ENCODE data around the gene LAIR2.
"Not testable (repeated sequence)": the region's sequence is repeated elsewhere in the genome, so short reads cannot be mapped to it uniquely, and the experiment has no call there.

LAIR2 gene

DNA sequence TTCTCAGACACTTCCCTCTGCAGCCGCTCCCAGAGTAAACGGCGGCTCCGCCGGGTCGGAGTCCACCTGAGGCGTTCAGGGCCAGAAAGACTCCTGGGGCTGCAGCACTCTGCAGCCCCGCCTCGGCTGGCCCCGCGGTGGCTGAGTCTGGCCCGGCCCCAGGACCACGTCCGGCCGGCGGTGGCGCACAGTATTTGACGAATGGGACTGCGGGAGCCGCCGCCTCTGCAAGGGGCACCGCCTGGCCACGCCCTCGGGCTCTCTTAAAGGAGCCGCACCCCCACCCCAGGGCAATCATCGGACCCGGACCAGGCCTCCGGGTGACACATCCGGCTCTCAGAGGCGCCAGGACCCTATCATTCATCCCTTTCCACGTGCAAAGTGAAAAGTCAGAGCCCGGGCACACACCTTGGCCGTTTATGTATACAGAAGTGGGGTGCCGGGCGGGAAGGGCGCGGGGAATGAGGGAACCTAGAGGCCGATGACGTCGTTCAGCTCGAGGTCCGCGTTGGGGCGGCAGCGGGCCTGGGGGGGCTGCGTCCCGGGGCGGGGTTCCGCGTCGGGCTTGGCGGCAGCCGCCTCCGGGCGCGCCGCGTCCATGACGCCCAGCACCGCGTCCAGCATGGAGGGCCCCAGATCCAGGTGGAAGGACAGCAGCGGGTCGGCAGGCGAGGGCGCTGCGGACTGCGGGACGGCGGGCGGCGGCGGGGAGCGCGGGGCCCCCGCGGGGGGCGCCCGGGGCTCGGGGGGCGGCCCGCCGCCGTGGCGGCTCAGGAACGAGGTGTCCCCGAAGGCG is 37.8 kb upstream of the LAIR2 start:
- DNase-seq (ENCODE audit: low spot score): peak; percentile 92

DNA sequence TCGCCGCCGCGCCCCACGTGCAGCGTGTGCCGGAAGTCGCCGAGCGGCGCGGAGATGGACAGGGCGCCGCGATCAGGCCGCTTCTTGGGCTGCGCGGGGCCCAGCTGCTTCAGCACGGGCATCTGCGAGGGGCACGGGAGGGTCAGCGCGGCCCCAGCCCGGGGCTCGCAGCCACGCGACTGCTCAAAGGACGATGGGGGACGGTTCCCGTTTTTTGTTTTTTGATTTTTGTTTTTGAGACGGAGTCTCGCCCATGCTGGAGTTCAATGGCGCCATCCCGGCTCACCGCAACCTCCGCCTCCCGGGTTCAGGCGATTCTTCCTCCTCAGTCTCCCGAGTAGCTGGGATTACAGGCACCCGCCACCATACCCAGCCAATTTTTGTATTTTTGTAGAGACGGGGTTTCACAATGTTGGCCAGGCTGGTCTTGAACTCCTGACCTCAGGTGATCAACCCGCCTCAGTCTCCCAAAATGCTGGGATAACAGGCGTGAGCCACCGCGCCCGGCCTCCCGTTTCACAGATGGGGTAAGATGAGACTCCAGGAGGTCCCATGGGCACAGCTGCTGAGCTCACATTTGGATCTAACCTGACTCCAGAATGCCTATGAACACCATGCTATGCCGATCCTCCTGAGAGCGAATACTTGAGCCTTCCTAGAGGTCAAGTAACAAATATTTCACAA is 37.1 kb upstream of the LAIR2 start:
- DNase-seq (ENCODE audit: low spot score): no peak

DNA sequence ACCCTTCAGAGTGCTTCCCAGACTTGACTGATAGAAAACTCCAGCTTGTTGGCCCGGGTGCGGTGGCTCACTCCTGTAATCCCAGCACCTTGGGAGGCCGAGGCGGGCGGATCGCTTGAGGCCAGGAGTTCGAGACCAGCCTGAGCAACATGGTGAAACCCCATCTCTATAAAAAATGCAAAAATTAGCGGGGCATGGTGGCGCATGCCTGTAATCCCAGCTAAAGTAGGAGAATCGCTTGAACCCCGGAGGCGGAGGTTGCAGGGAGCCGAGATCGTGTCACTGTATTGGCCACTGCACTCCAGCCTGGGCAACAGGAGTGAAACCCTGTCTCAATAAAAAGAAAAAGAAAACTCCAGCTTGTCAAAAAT is 36.5 kb upstream of the LAIR2 start:
- DNase-seq (ENCODE audit: low spot score): not testable (repeated sequence)

DNA sequence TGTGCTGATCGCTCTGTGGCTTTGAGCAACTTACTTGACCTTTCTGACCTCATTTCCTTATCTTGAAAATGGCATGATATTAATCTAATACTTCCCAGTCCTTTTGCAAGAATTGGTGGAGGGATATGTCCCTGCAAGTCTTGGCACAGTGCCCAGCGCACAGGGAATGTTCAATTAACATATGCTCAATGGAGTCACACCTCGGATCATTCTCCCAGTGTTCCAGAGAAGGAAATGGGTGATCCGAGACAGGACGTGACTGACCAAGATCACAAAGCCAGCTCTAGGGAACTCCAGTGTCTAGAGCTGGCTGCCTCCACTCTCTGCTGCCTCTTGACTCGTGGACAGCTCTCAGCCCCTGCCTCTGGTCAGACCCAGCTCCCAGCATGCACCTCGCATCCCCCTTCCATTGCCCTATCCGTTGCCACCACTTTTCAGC is 33.1 kb upstream of the LAIR2 start:
- peak; percentile 54 for DNase-seq (ENCODE audit: low spot score)

DNA sequence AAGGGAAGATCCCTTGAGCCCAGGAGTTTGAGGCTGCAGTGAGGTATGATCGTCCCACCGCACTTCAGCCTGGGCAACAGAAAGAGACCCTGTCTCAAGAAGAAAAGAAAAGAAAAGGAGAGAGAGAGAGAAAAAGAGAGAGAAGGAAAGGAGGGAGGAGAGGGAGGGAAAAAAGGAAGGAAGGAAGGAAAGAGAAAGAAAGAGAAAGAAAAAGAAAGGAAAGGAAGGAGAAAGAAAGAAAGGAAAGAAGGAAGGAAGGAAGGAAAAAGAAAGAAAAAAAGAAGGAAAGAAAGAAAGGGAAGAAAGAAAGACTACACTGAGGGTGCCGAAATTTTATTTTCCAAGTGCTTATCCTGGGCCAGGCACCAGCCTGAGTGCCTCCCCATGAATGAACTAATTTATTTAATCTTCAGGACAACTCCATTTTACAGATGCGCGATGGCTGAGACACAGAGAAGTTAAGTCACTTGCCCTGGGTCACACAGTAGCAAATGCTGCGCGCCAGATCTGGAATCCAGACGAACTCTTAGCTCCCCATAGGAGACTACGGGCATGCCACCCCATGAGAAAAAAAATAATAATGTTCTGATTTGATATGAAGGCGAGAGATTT is 32.2 kb upstream of the LAIR2 start:
- DNase-seq (ENCODE audit: low spot score): no peak

DNA sequence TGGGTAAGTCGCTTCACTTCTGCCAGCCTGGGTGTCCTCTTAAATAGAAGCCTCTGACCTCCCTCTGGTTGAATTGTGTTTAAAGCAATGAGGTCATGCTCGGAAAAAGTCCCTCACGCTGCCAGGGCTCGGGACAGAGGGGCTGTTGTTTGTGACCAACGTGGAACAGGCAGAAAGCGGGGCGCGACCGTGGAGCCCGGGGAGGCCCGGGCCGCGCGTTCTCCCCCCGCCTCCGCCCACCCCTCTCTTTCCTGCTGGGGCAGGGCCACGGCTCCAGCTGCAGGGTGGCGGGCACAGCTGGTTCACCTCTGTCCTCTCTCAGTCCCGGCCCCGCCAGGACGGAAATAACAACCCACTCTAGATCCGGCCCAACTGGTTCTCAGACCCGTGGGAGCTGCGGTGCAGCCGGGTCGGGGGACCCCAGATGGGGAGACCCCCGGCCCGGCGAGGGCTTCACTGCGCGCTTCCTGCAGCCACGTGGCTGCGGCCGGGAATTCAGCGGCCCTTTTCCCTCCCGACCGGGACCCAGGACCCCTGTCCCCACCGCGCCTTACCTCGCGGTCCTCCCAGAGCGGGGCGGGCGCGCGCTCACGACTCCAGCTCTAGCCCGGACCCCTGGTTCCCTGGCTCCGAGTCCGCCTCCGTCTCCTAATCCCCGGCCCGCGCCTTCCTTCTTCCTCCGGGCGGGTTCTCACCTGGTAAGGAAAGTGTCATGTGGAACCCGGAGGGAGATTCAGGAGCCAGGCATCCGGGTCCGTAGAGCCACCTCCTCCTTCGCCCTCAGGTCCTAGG is 31.4 kb upstream of the LAIR2 start:
- DNase-seq (ENCODE audit: low spot score): peak; percentile 38

DNA sequence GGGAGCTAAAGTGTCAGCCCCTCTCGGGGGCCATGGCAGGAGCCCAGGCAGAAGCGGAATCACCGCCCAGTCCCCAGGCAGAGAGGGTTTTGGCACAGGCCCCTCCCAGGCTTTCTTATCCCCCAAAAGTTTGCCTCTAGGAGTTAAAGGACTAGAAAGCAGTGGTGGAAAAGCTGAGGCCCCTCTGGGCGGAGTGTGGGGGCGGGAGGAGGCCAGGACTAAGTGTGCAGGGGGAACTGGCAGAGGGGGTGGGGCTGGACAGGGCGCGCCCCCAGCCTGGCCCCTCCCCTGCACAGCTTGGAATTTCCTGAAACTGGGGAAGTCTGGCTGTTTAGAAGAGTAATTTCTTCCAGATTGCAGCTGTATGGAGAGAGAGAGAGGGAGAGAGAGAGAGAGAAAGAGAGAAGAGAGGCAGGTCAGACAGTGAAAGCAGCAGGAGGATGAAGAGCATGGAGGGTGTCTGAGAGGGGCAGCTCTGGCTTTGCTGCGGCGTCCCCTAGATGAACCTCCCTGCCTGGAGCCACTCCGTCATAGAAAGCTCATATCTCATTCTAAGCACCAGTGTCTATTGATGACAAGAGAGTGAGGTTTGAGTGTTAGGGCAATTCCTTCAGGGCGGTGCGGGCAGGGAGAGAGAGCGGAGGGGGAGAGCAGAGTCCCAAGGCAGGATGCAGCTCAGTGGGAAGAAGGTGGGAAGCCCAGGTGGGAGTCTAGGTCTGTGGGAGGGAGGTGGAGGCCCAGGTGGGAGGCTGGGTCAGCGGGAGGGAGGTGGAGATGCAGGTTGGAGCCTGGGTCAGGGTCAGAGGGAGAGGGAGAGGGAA is 29.4 kb upstream of the LAIR2 start, which contains the start of gene CDC42EP5:
Gene CDC42EP5, minus strand, starts transcription at position 226 of the 821 bp plus-strand sequence. CDS start 7,749 bp downstream, outside the sequence.
- peak; percentile 55 for DNase-seq (ENCODE audit: low spot score)

DNA sequence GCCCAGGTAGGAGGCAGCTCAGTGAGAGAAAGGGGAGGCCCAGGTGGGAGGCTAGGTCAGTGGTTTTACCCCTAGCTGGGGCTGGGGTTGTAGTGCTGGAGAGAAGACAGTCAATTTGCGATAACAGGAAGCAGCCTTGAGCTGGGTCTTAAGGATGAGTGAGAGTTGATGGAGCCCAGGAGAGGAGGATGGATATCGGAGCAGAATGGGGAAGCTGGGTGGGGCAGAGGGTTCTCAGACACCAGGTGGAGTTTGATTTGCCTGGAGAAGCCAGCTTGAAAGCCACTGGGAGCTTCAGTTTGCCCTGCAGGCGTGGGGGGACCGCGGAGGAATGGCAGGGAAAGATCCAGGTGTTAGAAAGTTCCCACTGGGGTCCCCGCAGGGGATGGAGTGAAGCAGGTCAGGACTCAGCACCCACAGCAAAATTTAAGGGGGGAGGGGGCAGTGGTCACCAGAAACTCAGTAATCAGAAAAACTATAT is 28.7 kb upstream of the LAIR2 start:
- no peak for DNase-seq (ENCODE audit: low spot score)

DNA sequence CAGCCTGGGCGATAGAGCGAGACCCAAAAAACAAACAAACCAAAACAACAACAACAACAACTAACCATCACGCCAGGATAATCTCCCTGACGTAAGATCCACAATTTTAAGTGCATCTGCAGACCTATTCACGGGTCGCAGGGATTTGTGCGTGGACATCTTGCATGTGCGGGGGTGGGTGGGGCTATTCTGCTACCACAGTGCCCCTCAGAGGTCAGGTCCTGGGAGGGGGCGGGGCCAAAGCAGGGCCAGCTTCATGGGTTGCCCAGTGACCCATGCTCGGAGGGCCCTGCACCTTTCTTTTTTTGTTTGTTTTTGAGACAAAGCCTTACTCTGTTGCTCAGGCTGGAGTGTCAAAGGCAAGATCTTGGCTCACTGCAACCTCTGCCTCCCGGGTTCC is 26.9 kb upstream of the LAIR2 start:
- DNase-seq (ENCODE audit: low spot score): no peak

DNA sequence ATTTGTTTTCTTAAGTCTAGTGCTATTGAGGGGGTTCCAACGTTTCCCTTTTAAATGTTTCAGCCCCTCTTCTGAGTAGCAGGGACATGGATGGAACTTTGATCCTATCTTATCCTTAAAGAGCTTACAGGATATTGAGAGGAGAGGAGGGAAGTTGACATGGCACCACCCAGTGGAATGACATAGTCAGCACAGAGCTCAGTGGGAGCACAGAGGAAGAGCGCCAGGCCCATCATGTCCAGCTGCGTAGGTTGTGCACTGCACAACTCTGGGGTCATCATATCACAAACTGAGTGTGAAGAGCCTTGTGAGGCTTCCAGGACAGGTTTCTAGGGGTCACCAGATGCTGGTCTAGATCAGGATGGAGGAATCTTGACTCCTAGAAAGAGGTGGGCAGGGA is 25.0 kb upstream of the LAIR2 start:
- no peak for DNase-seq (ENCODE audit: low spot score)

DNA sequence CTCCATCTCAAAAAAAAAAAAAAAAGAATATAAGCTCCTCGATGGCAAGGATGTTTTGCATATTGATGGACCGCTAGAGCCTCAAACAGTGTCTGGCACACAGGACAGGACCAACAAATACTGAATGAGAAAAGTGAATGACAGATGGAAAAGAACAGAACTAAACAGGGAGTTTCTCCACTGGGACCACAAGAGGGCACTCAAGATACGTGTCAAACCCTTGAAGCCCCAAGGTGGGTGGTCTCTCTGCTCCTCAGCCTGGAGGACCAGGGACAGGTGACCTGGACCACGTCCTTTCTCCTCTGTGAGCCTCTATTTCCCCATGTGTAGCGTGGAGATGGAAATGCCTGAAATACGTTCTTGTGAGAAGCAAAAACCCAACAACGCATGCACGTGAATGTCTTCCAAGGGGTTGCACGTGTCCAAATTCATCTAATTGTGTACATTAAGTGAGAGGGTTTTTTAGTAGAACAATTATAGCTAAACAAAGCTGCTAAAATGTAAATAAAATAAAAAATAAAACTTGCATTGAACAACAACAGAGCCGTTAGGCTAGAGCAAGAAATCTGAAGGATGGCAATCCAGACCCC is 23.9 kb upstream of the LAIR2 start:
- peak; percentile 26 for DNase-seq (ENCODE audit: low spot score)

DNA sequence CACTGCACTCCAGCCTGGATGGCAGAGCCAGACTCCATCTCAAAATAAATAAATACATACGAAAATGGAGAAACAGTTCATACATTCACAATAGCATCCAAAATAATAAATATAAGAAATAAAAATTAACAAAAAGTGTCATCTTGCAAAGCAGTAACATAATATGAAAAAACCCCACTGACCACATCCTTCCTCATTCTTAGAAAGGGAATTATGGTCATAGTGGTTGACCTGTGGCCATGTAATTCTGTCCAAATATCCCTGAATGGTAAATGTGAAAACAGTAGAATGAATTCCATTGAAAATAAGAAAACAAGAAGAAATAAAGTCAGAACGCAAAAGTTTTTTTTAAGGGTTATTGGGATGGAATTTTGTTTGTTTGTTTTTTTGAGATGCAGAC is 22.6 kb upstream of the LAIR2 start:
- no peak for DNase-seq (ENCODE audit: low spot score)

- DNase-seq (ENCODE audit: low spot score): peak; percentile 43
Measured at GRCh38 chr19:54481326-54481930, 21.2 kb upstream of the LAIR2 start.

DNA sequence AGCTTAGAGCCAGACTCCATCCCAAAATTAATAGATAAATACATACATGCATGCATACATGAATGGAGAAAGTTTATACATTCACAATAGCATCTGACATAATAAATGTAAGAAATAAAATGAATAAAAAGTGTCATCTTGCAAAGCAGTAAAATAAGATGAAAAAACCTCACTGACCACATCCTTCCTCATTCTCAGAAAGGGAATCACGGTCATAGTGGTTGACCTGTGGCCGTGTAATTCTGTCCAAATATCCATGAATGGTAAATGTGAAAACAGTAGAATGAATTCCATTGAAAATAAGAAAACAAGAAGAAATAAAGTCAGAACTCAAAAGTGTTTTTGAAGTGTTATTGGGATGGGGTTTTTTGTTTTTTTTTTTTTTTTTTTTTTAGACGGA is 19.7 kb upstream of the LAIR2 start:
- no peak for DNase-seq (ENCODE audit: low spot score)

- DNase-seq (ENCODE audit: low spot score): no peak
Measured at GRCh38 chr19:54484451-54484850, 18.2 kb upstream of the LAIR2 start.

DNA sequence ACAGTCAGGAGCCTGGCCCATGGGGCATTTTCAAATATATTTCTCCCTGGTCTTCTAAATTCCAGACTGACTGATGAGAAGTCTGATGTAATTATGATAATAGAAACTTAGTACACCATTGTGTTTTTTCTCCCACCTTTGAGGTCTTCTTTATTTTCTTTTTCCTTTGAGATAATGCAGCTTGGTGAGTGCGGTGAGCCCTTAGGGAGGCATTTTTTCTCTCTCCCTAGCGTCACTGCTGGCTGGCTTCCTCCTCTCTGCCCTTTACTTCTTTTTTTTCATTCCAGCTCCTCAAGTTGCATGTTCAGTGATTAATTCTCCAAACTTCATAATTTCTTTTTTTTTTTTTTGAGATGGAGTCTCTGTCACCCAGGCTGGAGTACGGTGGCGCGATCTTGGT is 16.8 kb upstream of the LAIR2 start:
- no peak for DNase-seq (ENCODE audit: low spot score)

GRCh38 chr19:54489341-54489740 is 13.3 kb upstream of the LAIR2 start:
- DNase-seq (ENCODE audit: low spot score): no peak

DNA sequence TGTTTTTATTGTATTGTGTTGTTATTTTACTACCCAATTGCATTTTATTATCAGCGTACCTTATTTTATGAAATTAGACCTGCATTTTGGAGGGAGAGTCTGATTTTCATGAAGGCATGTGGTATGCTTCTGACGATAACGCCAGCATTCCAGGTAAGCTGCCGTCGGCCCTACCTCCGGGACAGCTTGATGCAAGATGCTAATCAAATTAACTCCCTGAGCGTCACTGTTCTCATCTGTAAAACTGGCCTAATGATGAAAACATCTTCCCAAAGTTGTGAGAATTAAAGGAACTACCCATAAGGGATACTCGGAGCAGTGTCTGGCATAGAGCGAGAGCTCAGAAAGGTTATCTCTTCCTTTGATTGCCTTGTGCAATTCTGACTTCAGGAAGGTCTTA is 12.9 kb upstream of the LAIR2 start:
- DNase-seq (ENCODE audit: low spot score): no peak

DNA sequence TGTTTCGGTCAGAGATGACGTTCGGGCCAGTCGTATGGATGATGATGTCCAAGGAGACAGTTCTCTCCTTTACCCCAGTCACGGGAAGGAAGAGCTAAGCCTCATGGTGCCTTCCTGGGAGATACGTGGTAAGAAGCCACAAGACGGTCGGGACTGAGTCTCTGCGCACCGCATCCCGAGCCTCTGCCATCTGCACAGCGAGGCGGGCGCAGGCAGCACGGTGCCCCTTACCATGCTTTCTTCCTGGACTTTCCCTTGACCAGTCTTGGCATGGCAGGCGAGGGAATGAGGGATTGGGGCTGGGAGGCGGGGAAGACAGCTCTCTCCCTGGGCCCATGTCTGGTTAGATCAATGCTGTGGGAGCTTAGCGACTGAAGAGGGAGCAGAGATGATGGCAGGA is 10.1 kb upstream of the LAIR2 start:
- no peak for DNase-seq (ENCODE audit: low spot score)

GRCh38 chr19:54493056-54493455 is 9.6 kb upstream of the LAIR2 start:
- not testable (repeated sequence) for DNase-seq (ENCODE audit: low spot score)

All from kidney tubule cell (primary cell).